Breast epithelium (tissue), 3 donors: ENCODE results near the gene SAFB2.

Experiments used
- CTCF ChIP-seq, 3 donors: fragments of 450-650 bp; IDR thresholded peaks; one replicate each; pipeline ENCODE4 v1.5.1; 2016 to 2017; ENCODE audit warnings: antibody characterized with exemption in 3 of 3, mild to moderate bottlenecking in 3 of 3, moderate library complexity in 3 of 3
- POLR2A ChIP-seq: fragments of 450-650 bp; IDR thresholded peaks from one replicate; pipeline ENCODE4 v1.6.1; 2016; ENCODE audit warnings: antibody characterized with exemption, mild to moderate bottlenecking, moderate library complexity
- POLR2AphosphoS5 ChIP-seq, 3 donors: sonication (generic); formaldehyde crosslinking; IDR thresholded peaks; one replicate each; pipeline ENCODE4 v1.6.1; 2017; ENCODE audit warnings: antibody characterized with exemption in 3 of 3

- no peak for TF ChIP-seq POLR2A
- no peak for TF ChIP-seq CTCF (IDR thresholded peaks at IDR 0.05)
- no peak for TF ChIP-seq POLR2AphosphoS5 (IDR thresholded peaks at IDR 0.05)
Measured at GRCh38 chr19:5621945-5622464, 571 bp downstream of the SAFB2 start.
